OCI-LY1 (cell line): ENCODE data around the gene SIN3A.

Experiments
- EZH2 ChIP-seq: fragments of 200-600 bp; sonication (generic), shearing (Covaris generic); IDR thresholded peaks from 2 replicates; pipeline ENCODE4 v1.8.0; 2017; ENCODE audit warnings: borderline replicate concordance, mixed run types, mild to moderate bottlenecking, antibody characterized with exemption, low read length, moderate library complexity, mixed read lengths
- TF ChIP-seq, protein P1 (sequence below): fragments of 200-600 bp; sonication (generic), shearing (Covaris generic); IDR thresholded peaks from 2 replicates; pipeline ENCODE4 v1.5.1; 2017; ENCODE audit warnings: mild to moderate bottlenecking, antibody characterized with exemption, low read length, moderate library complexity, mixed read lengths

DNA sequence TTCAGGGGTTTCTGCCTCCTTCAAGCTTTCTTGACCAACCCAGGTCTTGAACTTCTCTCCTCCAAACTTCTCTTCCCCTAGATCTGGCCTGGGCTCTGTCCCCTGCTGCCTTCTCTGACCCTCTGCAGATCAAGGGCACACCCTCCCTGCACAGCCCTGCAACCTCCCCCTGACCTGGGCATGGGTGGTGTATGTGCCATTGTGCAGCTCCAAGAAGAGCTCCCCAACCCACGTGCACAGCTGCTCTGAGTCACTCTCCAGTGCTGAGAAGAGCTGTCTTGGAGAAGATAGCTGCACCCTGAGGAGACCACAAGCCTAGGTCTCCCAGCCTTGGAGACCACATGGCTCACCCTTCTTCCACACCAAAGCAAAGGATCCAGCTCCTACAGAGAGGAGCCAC lies 91.1 kb downstream of the SIN3A start:
- no peak for TF ChIP-seq EZH2
- TF ChIP-seq, protein P1, sequence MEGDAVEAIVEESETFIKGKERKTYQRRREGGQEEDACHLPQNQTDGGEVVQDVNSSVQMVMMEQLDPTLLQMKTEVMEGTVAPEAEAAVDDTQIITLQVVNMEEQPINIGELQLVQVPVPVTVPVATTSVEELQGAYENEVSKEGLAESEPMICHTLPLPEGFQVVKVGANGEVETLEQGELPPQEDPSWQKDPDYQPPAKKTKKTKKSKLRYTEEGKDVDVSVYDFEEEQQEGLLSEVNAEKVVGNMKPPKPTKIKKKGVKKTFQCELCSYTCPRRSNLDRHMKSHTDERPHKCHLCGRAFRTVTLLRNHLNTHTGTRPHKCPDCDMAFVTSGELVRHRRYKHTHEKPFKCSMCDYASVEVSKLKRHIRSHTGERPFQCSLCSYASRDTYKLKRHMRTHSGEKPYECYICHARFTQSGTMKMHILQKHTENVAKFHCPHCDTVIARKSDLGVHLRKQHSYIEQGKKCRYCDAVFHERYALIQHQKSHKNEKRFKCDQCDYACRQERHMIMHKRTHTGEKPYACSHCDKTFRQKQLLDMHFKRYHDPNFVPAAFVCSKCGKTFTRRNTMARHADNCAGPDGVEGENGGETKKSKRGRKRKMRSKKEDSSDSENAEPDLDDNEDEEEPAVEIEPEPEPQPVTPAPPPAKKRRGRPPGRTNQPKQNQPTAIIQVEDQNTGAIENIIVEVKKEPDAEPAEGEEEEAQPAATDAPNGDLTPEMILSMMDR = no peak
